Keratinocyte (primary cell): Measurements from ENCODE around the gene GPR37.

Source experiments
- EZH2 ChIP-seq: IDR thresholded peaks from one replicate; pipeline ENCODE4 v1.6.1; 2012; ENCODE audit warnings: inconsistent platforms, mild to moderate bottlenecking, low read length, moderate library complexity
- TF ChIP-seq, protein P1 (sequence below), 3 experiments: IDR thresholded peaks in 1 of 3; conservative IDR thresholded peaks in 1 of 3; optimal IDR thresholded peaks in 1 of 3; 2 replicates in 2 of 3; 3 replicates in 1 of 3; pipeline versions ENCODE3 to v1.5.1; 2011; ENCODE audit warnings: low read length in 3 of 3, mild to moderate bottlenecking in 3 of 3, moderate library complexity in 2 of 3, control low read depth in 1 of 3, inconsistent platforms in 1 of 3; ENCODE audit not compliant: insufficient read depth in 2 of 3; ENCODE audit errors: extremely low read depth in 1 of 3

- TF ChIP-seq, protein P1, sequence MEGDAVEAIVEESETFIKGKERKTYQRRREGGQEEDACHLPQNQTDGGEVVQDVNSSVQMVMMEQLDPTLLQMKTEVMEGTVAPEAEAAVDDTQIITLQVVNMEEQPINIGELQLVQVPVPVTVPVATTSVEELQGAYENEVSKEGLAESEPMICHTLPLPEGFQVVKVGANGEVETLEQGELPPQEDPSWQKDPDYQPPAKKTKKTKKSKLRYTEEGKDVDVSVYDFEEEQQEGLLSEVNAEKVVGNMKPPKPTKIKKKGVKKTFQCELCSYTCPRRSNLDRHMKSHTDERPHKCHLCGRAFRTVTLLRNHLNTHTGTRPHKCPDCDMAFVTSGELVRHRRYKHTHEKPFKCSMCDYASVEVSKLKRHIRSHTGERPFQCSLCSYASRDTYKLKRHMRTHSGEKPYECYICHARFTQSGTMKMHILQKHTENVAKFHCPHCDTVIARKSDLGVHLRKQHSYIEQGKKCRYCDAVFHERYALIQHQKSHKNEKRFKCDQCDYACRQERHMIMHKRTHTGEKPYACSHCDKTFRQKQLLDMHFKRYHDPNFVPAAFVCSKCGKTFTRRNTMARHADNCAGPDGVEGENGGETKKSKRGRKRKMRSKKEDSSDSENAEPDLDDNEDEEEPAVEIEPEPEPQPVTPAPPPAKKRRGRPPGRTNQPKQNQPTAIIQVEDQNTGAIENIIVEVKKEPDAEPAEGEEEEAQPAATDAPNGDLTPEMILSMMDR (optimal IDR thresholded peaks at IDR 0.05 in 1 of 3, IDR thresholded peaks at IDR 0.05 in 1 of 3, conservative IDR thresholded peaks at IDR 0.05 in 1 of 3; ENCODE audit: extremely low read depth in 1 of 3, insufficient read depth in 2 of 3, low read length in 3 of 3): no peak
- TF ChIP-seq EZH2: no peak
Observed at GRCh38 chr7:124785994-124786393, 20.4 kb upstream of the GPR37 start.
